ENCODE results near the gene LSP1. TPM values are rescaled to one million over a fixed set of nuclear protein-coding genes. Genes with fewer than 3 reads are reported as not detected.

Gene LSP1
- total RNA-seq, 1 experiment from 2014 or later: not detected

- TF ChIP-seq, protein P1, sequence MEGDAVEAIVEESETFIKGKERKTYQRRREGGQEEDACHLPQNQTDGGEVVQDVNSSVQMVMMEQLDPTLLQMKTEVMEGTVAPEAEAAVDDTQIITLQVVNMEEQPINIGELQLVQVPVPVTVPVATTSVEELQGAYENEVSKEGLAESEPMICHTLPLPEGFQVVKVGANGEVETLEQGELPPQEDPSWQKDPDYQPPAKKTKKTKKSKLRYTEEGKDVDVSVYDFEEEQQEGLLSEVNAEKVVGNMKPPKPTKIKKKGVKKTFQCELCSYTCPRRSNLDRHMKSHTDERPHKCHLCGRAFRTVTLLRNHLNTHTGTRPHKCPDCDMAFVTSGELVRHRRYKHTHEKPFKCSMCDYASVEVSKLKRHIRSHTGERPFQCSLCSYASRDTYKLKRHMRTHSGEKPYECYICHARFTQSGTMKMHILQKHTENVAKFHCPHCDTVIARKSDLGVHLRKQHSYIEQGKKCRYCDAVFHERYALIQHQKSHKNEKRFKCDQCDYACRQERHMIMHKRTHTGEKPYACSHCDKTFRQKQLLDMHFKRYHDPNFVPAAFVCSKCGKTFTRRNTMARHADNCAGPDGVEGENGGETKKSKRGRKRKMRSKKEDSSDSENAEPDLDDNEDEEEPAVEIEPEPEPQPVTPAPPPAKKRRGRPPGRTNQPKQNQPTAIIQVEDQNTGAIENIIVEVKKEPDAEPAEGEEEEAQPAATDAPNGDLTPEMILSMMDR (conservative IDR thresholded peaks at IDR 0.05; ENCODE audit: low read depth, low read length): no peak
- TF ChIP-seq EZH2 (IDR thresholded peaks at IDR 0.05; ENCODE audit: borderline replicate concordance, low read depth, low read length, poor library complexity, severe bottlenecking): no peak
- no peak overlapping the region for H3K27ac ChIP-seq (ENCODE audit: low read depth, low read length, poor library complexity, severe bottlenecking)
- no TSS peak for BruUV-seq (replicated peaks)
- peaks cover 7% of the 10 kb centered on the region for H3K27me3 ChIP-seq (replicated peaks; ENCODE audit: insufficient read depth, low read depth, low read length, poor library complexity)
- ChIA-PET CTCF (no interaction called here), POLR2A (ENCODE audit: low non-redundant PET) (no interaction called here)
- H3K4me1 ChIP-seq (ENCODE audit: insufficient read depth, low read length, poor library complexity, severe bottlenecking): no peaks in the 10 kb centered on the region
- intact Hi-C loops (cut with micrococcal nuclease; ENCODE audit: unreplicated experiment): no loop called here
- no peaks in the 10 kb centered on the region for H3K36me3 ChIP-seq (ENCODE audit: insufficient read depth, low read length, poor library complexity, severe bottlenecking)
- H3K4me3 ChIP-seq (ENCODE audit: low read depth, low read length, poor library complexity, severe bottlenecking): no peak overlapping the region
- no peaks in the 10 kb centered on the region for H3K9me3 ChIP-seq (ENCODE audit: low read depth, low read length, poor library complexity, severe bottlenecking)
- DNase-seq (ENCODE audit: low spot score): no peak
These were observed 4.2 kb downstream of the LSP1 start for GRCh38 chr11:1857064-1857463.

DNA sequence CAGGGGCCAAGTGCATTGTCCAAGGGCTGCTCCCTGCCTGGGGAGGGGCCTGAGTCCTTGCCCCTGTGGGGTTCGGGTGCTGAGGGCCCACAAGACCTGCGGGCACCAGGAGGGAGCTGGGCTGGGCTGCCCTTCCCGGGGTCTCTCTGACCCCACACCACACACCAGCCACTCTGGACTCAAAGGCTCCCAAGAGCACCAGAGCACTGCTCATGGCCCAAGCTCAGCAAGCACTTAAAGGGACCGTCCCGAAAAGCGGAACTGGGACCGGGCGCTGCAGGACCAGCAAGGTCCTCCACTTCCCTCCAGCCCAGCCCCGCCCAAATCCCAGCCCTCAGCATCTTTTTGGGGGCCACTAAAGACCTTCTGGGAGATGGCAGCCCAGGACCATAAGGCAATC is 5.3 kb downstream of the LSP1 start:
- TF ChIP-seq, protein P1 (conservative IDR thresholded peaks at IDR 0.05; ENCODE audit: low read depth, low read length): no peak
- TF ChIP-seq EZH2 (IDR thresholded peaks at IDR 0.05; ENCODE audit: borderline replicate concordance, low read depth, low read length, poor library complexity, severe bottlenecking): no peak
- Histone ChIP-seq H3K9me3 (ENCODE audit: low read depth, low read length, poor library complexity, severe bottlenecking) (no peaks in the 10 kb centered on the region), H3K4me3 (ENCODE audit: low read depth, low read length, poor library complexity, severe bottlenecking) (no peak overlapping the region), H3K4me1 (ENCODE audit: insufficient read depth, low read length, poor library complexity, severe bottlenecking) (no peaks in the 10 kb centered on the region), H3K36me3 (ENCODE audit: insufficient read depth, low read length, poor library complexity, severe bottlenecking) (no peaks in the 10 kb centered on the region), H3K27ac (ENCODE audit: low read depth, low read length, poor library complexity, severe bottlenecking) (no peak overlapping the region), H3K27me3 (replicated peaks; ENCODE audit: insufficient read depth, low read depth, low read length, poor library complexity) (peaks cover 16% of the 10 kb centered on the region)
- no peak for DNase-seq (ENCODE audit: low spot score)
- no TSS peak for BruUV-seq (replicated peaks)
- CTCF ChIA-PET: no interaction called here
- POLR2A ChIA-PET (ENCODE audit: low non-redundant PET): interaction anchor here (0.6 kb wide), 1 partner anchor 11 kb away, joined by 3 read pairs; no protein-coding TSS in a partner anchor
- intact Hi-C loops (cut with micrococcal nuclease; ENCODE audit: unreplicated experiment): no loop called here

- Histone ChIP-seq H3K27me3 (replicated peaks; ENCODE audit: insufficient read depth, low read depth, low read length, poor library complexity) (peaks cover 20% of the 10 kb centered on the region), H3K4me1 (ENCODE audit: insufficient read depth, low read length, poor library complexity, severe bottlenecking) (no peaks in the 10 kb centered on the region), H3K4me3 (ENCODE audit: low read depth, low read length, poor library complexity, severe bottlenecking) (no peak overlapping the region), H3K27ac (ENCODE audit: low read depth, low read length, poor library complexity, severe bottlenecking) (no peak overlapping the region), H3K9me3 (ENCODE audit: low read depth, low read length, poor library complexity, severe bottlenecking) (no peaks in the 10 kb centered on the region), H3K36me3 (ENCODE audit: insufficient read depth, low read length, poor library complexity, severe bottlenecking) (no peaks in the 10 kb centered on the region)
- DNase-seq (ENCODE audit: low spot score): no peak
- BruUV-seq (replicated peaks): no TSS peak
- POLR2A ChIA-PET (ENCODE audit: low non-redundant PET): no interaction called here
- no peak for TF ChIP-seq EZH2 (IDR thresholded peaks at IDR 0.05; ENCODE audit: borderline replicate concordance, low read depth, low read length, poor library complexity, severe bottlenecking)
- TF ChIP-seq, protein P1 (conservative IDR thresholded peaks at IDR 0.05; ENCODE audit: low read depth, low read length): no peak
- intact Hi-C loops (cut with micrococcal nuclease; ENCODE audit: unreplicated experiment): no loop called here
- CTCF ChIA-PET: no interaction called here
These were observed 5.7 kb downstream of the LSP1 start for GRCh38 chr11:1858576-1858975.

All from A673 (cell line).